ENCODE results near the gene KDM2A.

KDM2A gene

GRCh38 chr11:67293090-67293489, 174.0 kb downstream of the KDM2A start:
- Histone ChIP-seq H3K27ac (replicated peaks) (no peak overlapping the region), H3K4me3 (replicated peaks; ENCODE audit: insufficient read depth, low read length) (no peak overlapping the region), H3K27me3 (ENCODE audit: insufficient read depth, poor library complexity, severe bottlenecking) (no peaks in the 10 kb centered on the region)
- TF ChIP-seq REST (IDR thresholded peaks at IDR 0.05; ENCODE audit: insufficient replicate concordance, low read depth) (no peak), POLR2AphosphoS5 (IDR thresholded peaks at IDR 0.05; ENCODE audit: low read depth) (no peak), SPI1 (IDR thresholded peaks at IDR 0.05; ENCODE audit: borderline replicate concordance, low read depth) (no peak), GABPA (IDR thresholded peaks at IDR 0.05; ENCODE audit: low read depth) (no peak)
- TF ChIP-seq, protein P1, sequence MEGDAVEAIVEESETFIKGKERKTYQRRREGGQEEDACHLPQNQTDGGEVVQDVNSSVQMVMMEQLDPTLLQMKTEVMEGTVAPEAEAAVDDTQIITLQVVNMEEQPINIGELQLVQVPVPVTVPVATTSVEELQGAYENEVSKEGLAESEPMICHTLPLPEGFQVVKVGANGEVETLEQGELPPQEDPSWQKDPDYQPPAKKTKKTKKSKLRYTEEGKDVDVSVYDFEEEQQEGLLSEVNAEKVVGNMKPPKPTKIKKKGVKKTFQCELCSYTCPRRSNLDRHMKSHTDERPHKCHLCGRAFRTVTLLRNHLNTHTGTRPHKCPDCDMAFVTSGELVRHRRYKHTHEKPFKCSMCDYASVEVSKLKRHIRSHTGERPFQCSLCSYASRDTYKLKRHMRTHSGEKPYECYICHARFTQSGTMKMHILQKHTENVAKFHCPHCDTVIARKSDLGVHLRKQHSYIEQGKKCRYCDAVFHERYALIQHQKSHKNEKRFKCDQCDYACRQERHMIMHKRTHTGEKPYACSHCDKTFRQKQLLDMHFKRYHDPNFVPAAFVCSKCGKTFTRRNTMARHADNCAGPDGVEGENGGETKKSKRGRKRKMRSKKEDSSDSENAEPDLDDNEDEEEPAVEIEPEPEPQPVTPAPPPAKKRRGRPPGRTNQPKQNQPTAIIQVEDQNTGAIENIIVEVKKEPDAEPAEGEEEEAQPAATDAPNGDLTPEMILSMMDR (IDR thresholded peaks at IDR 0.05; ENCODE audit: insufficient read depth, low read length) = no peak
- no peak for DNase-seq (ENCODE audit: low read depth in 1 of 2, low spot score in 1 of 2)

- TF ChIP-seq, protein P1 (IDR thresholded peaks at IDR 0.05; ENCODE audit: insufficient read depth, low read length) = no peak
- TF ChIP-seq SPI1 (IDR thresholded peaks at IDR 0.05; ENCODE audit: borderline replicate concordance, low read depth) (no peak), REST (IDR thresholded peaks at IDR 0.05; ENCODE audit: insufficient replicate concordance, low read depth) (no peak), POLR2AphosphoS5 (IDR thresholded peaks at IDR 0.05; ENCODE audit: low read depth) (no peak), GABPA (IDR thresholded peaks at IDR 0.05; ENCODE audit: low read depth) (no peak)
- Histone ChIP-seq H3K27ac (replicated peaks) (no peak overlapping the region), H3K4me3 (replicated peaks; ENCODE audit: insufficient read depth, low read length) (no peak overlapping the region), H3K27me3 (ENCODE audit: insufficient read depth, poor library complexity, severe bottlenecking) (no peaks in the 10 kb centered on the region)
- DNase-seq (ENCODE audit: low read depth in 1 of 2, low spot score in 1 of 2) = no peak
These were observed 176.8 kb downstream of the KDM2A start for GRCh38 chr11:67295846-67296245.

DNA sequence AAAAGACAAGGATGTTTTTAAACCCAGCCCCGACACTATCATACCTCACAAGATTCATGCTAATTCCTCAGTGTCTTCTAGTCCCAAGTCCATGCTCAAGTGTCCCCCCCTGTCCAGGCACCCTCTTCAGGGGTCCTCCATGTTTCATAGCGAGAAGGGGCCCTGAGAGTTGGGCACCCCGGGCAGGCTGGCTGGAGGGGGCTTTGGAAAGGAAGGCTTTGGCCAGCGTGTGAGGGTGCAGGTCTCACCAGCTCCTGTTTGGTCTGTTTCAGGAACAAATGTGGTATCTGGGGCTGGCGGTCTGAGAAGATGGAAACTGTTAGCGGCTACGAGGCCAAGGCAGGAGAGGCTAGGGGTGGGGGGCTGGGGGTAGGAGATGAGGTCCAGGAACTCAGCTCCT, 179.7 kb downstream of the KDM2A start:
- no peaks in the 10 kb centered on the region for H3K27me3 ChIP-seq (ENCODE audit: insufficient read depth, poor library complexity, severe bottlenecking)
- no peak overlapping the region for H3K4me3 ChIP-seq (replicated peaks; ENCODE audit: insufficient read depth, low read length)
- DNase-seq (ENCODE audit: low read depth in 1 of 2, low spot score in 1 of 2) = no peak
- TF ChIP-seq SPI1 (IDR thresholded peaks at IDR 0.05; ENCODE audit: borderline replicate concordance, low read depth) (no peak), GABPA (IDR thresholded peaks at IDR 0.05; ENCODE audit: low read depth) (no peak), POLR2AphosphoS5 (IDR thresholded peaks at IDR 0.05; ENCODE audit: low read depth) (no peak), REST (IDR thresholded peaks at IDR 0.05; ENCODE audit: insufficient replicate concordance, low read depth) (no peak)
- TF ChIP-seq, protein P1 (IDR thresholded peaks at IDR 0.05; ENCODE audit: insufficient read depth, low read length) = no peak
- no peak overlapping the region for H3K27ac ChIP-seq (replicated peaks)

Measured in HL-60 (cell line).